Stimulated activated CD4-positive, alpha-beta T cell treated with anti-CD3 and anti-CD28 coated beads, Interleukin-4, amount 100 ng/mL, for 1 hour (primary cell): ENCODE measurements around the gene SMARCC2.
"Not testable (repeated sequence)": the region's sequence is repeated elsewhere in the genome, so short reads cannot be mapped to it uniquely, and the experiment has no call there.

Source experiments
- DNase-seq: peaks from one replicate; pipeline ENCODE4 v3.0.0-alpha.2; 2020

Gene SMARCC2

GRCh38 chr12:56118688-56119357, 70.5 kb downstream of the SMARCC2 start:
- no peak for DNase-seq

GRCh38 chr12:56117778-56118687, 71.2 kb downstream of the SMARCC2 start, which contains the start of gene ZC3H10:
TSS of gene ZC3H10 (plus strand) at chr12:56118266. CDS start at chr12:56120563, 2,297 bp downstream.
- peak; percentile 94 for DNase-seq

- DNase-seq: not testable (repeated sequence)
These were observed 72.1 kb downstream of the SMARCC2 start for GRCh38 chr12:56117082-56117706.

- peak; percentile 91 for DNase-seq
These were observed 72.8 kb downstream of the SMARCC2 start, which contains the start of gene RPL41 for GRCh38 chr12:56116267-56117081. TSS of gene RPL41 (plus strand) at chr12:56116633.

- no peak for DNase-seq
These were observed 74.0 kb downstream of the SMARCC2 start for GRCh38 chr12:56115329-56115728.

- no peak for DNase-seq
These were observed 75.2 kb downstream of the SMARCC2 start for GRCh38 chr12:56114084-56114483.
